ENCODE measurements around the gene TKT.

TKT gene

GRCh38 chr3:53179580-53179979 lies 76.2 kb downstream of the TKT start:
- Mint-ChIP-seq H3K9me3 (no peaks in the 10 kb centered on the region), H3K36me3 (peaks cover 51% of the 10 kb centered on the region), H3K4me3 (no peak overlapping the region), H3K4me1 (peaks cover 17% of the 10 kb centered on the region), H3K27ac (peak overlapping the region; percentile 82)
- ATAC-seq (no peak), DNase-seq (ENCODE audit: low spot score in 2 of 2) (no peak)

GRCh38 chr3:53178246-53178645 lies 77.6 kb downstream of the TKT start:
- Mint-ChIP-seq H3K9me3 (no peaks in the 10 kb centered on the region), H3K36me3 (peaks cover 44% of the 10 kb centered on the region), H3K4me1 (peaks cover 23% of the 10 kb centered on the region), H3K27ac (no peak overlapping the region), H3K4me3 (no peak overlapping the region)
- DNase-seq (ENCODE audit: low spot score in 2 of 2) (no peak), ATAC-seq (no peak)

GRCh38 chr3:53175613-53176540 lies 79.9 kb downstream of the TKT start:
- Mint-ChIP-seq H3K4me3 (no peak overlapping the region), H3K9me3 (no peaks in the 10 kb centered on the region), H3K36me3 (peaks cover 27% of the 10 kb centered on the region), H3K27ac (no peak overlapping the region), H3K4me1 (peaks cover 42% of the 10 kb centered on the region)
- DNase-seq (ENCODE audit: low spot score in 2 of 2) (no peak), ATAC-seq (no peak)

Measured in stimulated activated effector memory CD8-positive, alpha-beta T cell treated with anti-CD3 and anti-CD28 coated beads, Interleukin-12 subunit alpha, Interleukin-12 subunit beta, amount 100 ng/mL, for 72 hours (primary cell).